AG04450 (cell line): ENCODE data around the gene SEC16A. TPM values are rescaled to one million over a fixed set of nuclear protein-coding genes. Genes with fewer than 3 reads are reported as not detected.

Experiments used
- CTCF ChIA-PET: fragments of 300-600, 350-600 bp; formaldehyde crosslinking; extraction: SDS; loops from one replicate; lab custom pipeline; 2022; ENCODE audit warnings: antibody characterized with exemption, inconsistent platforms; lab: Charles Lee
- POLR2A ChIA-PET: fragments of 350-600 bp; formaldehyde crosslinking; extraction: SDS; loops from one replicate; lab custom pipeline; 2021; ENCODE audit warnings: antibody characterized with exemption, inconsistent platforms; lab: Yijun Ruan, JAX
- DNase-seq: peaks from one replicate; pipeline ENCODE4 v3.0.0-alpha.2; 2011; ENCODE audit warnings: low read depth, low spot score
- H3K27ac ChIP-seq: one replicate; pipeline ENCODE4 v1.5.1; 2012; ENCODE audit warnings: low read depth, low read length, control low read depth
- H3K27me3 ChIP-seq: one replicate; pipeline ENCODE4 v1.6.0; 2012; ENCODE audit warnings: low read length; ENCODE audit not compliant: control insufficient read depth, insufficient read depth
- H3K4me3 ChIP-seq: 2 replicates; pipeline ENCODE4 v1.5.1; 2011; ENCODE audit warnings: mild to moderate bottlenecking, low read depth, low read length, control low read depth
- H3K9me3 ChIP-seq: 2 replicates; pipeline ENCODE4 v1.5.1; 2012; ENCODE audit warnings: low read length; ENCODE audit not compliant: control insufficient read depth, insufficient read depth
- polyA plus RNA-seq: library from polyadenylated mRNA; depleted of rRNA; stranded (reverse); fragments of >200 nt; gene quantifications from 2 replicates; pipeline ENCODE4 v1.2.3, GENCODE V29; 2011
- TF ChIP-seq, protein P1 (sequence below): IDR thresholded peaks from 2 replicates; pipeline ENCODE4 v1.5.1; 2011; ENCODE audit warnings: low read depth, low read length, control low read depth, inconsistent platforms

Gene SEC16A
- polyA plus RNA-seq, 1 experiment: 23.2 TPM

DNA sequence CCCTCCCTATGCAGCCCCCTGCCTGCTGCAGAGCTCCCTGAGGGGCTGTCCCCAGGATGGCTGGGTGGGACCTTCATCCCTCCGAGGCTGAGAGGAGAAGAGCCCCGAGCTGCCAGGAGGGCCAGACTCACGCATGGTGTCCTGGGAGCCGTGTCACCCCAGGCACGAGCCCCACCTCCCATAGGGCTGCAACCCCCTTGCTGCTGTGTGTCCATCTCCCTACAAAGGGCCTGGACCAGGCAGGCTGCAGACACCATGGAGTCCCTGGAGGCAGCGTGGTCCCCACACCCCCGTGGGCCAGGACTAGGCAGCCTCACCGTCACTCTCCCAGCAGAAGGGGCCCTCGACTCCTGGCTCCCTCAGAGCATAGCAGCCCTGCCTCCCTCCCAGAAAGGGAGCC, 11.2 kb upstream of the SEC16A start:
- Histone ChIP-seq H3K9me3 (peaks cover 2% of the 10 kb centered on the region; the same call in 1 of the 2 replicates), H3K4me3 (no peak overlapping the region), H3K27ac (no peak overlapping the region), H3K27me3 (no peaks in the 10 kb centered on the region)
- DNase-seq: no peak
- TF ChIP-seq, protein P1, sequence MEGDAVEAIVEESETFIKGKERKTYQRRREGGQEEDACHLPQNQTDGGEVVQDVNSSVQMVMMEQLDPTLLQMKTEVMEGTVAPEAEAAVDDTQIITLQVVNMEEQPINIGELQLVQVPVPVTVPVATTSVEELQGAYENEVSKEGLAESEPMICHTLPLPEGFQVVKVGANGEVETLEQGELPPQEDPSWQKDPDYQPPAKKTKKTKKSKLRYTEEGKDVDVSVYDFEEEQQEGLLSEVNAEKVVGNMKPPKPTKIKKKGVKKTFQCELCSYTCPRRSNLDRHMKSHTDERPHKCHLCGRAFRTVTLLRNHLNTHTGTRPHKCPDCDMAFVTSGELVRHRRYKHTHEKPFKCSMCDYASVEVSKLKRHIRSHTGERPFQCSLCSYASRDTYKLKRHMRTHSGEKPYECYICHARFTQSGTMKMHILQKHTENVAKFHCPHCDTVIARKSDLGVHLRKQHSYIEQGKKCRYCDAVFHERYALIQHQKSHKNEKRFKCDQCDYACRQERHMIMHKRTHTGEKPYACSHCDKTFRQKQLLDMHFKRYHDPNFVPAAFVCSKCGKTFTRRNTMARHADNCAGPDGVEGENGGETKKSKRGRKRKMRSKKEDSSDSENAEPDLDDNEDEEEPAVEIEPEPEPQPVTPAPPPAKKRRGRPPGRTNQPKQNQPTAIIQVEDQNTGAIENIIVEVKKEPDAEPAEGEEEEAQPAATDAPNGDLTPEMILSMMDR: no peak
- ChIA-PET POLR2A (no interaction called here), CTCF (no interaction called here)

DNA sequence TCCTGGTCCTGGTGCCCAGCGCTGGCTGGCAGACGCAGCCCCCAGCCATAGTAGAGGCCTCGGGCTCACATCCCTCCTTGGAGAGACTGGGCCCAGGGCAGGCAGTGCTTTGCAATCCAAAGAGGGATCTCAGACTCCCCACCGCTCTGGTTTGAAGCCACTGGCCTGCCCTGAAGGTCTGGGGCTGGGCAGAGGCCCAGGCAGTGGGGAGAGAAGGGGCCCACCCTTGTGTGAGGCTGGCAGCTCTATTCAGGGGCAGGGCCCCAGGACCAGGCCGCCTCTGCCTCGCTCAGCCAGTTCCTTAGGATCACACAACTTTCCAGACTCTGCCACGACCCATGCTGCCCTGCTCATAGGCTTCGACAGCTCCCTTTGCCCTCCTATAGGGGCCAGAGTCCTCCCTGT, 10.7 kb upstream of the SEC16A start:
- Histone ChIP-seq H3K27me3 (no peaks in the 10 kb centered on the region), H3K4me3 (no peak overlapping the region), H3K9me3 (peaks cover 2% of the 10 kb centered on the region; the same call in 1 of the 2 replicates), H3K27ac (no peak overlapping the region)
- TF ChIP-seq, protein P1: no peak
- ChIA-PET CTCF (no interaction called here), POLR2A (no interaction called here)
- no peak for DNase-seq

- TF ChIP-seq, protein P1: no peak
- POLR2A ChIA-PET: no interaction called here
- Histone ChIP-seq H3K27ac (no peak overlapping the region), H3K4me3 (no peak overlapping the region), H3K9me3 (peaks cover 2% of the 10 kb centered on the region; the same call in 1 of the 2 replicates), H3K27me3 (peaks cover under 1% of the 10 kb centered on the region)
- CTCF ChIA-PET: no interaction called here
- no peak for DNase-seq
Observed at GRCh38 chr9:136492978-136493522, 10.2 kb upstream of the SEC16A start.

DNA sequence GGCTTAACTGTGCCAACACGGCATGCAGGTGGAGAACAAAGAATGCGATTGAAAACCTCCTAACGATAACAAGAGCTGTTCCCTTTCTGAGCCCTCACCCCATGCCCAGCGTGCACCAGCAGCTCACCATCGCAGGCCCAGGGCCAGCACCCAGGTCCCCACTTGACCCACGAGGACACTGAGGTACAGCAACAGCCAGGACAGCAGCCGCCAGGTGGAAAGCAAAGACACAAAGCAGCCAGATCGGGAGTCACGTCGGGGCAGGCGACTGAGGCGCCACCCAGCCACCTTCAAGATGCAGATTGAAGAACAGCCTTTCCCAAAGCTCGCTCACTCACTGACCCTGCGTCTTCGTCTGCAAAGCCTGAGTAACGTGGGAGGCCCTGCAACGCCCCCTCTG, 6.9 kb upstream of the SEC16A start:
- Histone ChIP-seq H3K9me3 (peaks cover 2% of the 10 kb centered on the region; the same call in 1 of the 2 replicates), H3K27me3 (peaks cover 16% of the 10 kb centered on the region), H3K4me3 (no peak overlapping the region), H3K27ac (no peak overlapping the region)
- POLR2A ChIA-PET: no interaction called here
- CTCF ChIA-PET: interaction anchor here (1.0 to 8.2 kb wide), 5 partner anchors 10 to 182 kb away, joined by 4 to 183 read pairs (median 11); no protein-coding TSS in a partner anchor
- DNase-seq: no peak
- TF ChIP-seq, protein P1: no peak
